H9 (cell line): ENCODE results near the gene CDKAL1. TPM values are rescaled to one million over a fixed set of nuclear protein-coding genes. Genes with fewer than 3 reads are reported as not detected.

Experiments
- DNase-seq: peaks from one replicate; pipeline ENCODE4 v3.0.0-alpha.2; 2017
- H2AFZ ChIP-seq: one replicate; pipeline ENCODE4 v1.6.1; 2013; ENCODE audit warnings: mild to moderate bottlenecking, low read length, control low read depth, moderate library complexity
- H2AK5ac ChIP-seq: 2 replicates; pipeline ENCODE4 v1.6.1; 2013; ENCODE audit warnings: low read length, control low read depth, mixed read lengths; ENCODE audit not compliant: insufficient read length
- H2BK120ac ChIP-seq: one replicate; pipeline ENCODE4 v1.6.1; 2013; ENCODE audit warnings: low read depth, mild to moderate bottlenecking, low read length, control low read depth, inconsistent platforms; ENCODE audit not compliant: poor library complexity, severe bottlenecking
- H2BK12ac ChIP-seq: 2 replicates; pipeline ENCODE4 v1.6.1; 2013; ENCODE audit warnings: low read length, control low read depth, mixed read lengths, low read depth; ENCODE audit not compliant: insufficient read length
- H2BK15ac ChIP-seq: 2 replicates; pipeline ENCODE4 v1.6.1; 2013; ENCODE audit warnings: low read depth, low read length, control low read depth
- H2BK20ac ChIP-seq: one replicate; pipeline ENCODE4 v1.6.1; 2013; ENCODE audit warnings: low read depth, mild to moderate bottlenecking, low read length, control low read depth, inconsistent platforms; ENCODE audit not compliant: poor library complexity, severe bottlenecking
- H2BK5ac ChIP-seq: 2 replicates; pipeline ENCODE4 v1.6.1; 2013; ENCODE audit warnings: low read length, control low read depth, mixed read lengths; ENCODE audit not compliant: insufficient read length
- H3K14ac ChIP-seq: 2 replicates; pipeline ENCODE4 v1.6.1; 2013; ENCODE audit warnings: low read length, control low read depth; ENCODE audit not compliant: insufficient read depth
- H3K18ac ChIP-seq: 2 replicates; pipeline ENCODE4 v1.6.1; 2013; ENCODE audit warnings: low read depth, mild to moderate bottlenecking, mixed read lengths, low read length, control low read depth; ENCODE audit not compliant: insufficient read length
- H3K23ac ChIP-seq: 2 replicates; pipeline ENCODE4 v1.6.1; 2013; ENCODE audit warnings: low read length, control low read depth, mixed read lengths, low read depth; ENCODE audit not compliant: insufficient read length
- H3K23me2 ChIP-seq: 2 replicates; pipeline ENCODE4 v1.6.1; 2013; ENCODE audit warnings: low read depth, mild to moderate bottlenecking, mixed read lengths, low read length, control low read depth; ENCODE audit not compliant: insufficient read length, poor library complexity, severe bottlenecking
- H3K27ac ChIP-seq: 2 replicates; pipeline ENCODE4 v1.5.1; 2013; ENCODE audit warnings: low read length, control low read depth, mixed read lengths, low read depth; ENCODE audit not compliant: insufficient read length
- H3K27me3 ChIP-seq: 2 replicates; pipeline ENCODE4 v1.6.1; 2013; ENCODE audit warnings: low read length, control low read depth, inconsistent platforms; ENCODE audit not compliant: insufficient read depth
- H3K4ac ChIP-seq: 2 replicates; pipeline ENCODE4 v1.6.1; 2013; ENCODE audit warnings: low read depth, mild to moderate bottlenecking, control low read depth, inconsistent platforms, low read length, moderate library complexity
- H3K4me1 ChIP-seq: 2 replicates; pipeline ENCODE4 v1.6.1; 2013; ENCODE audit warnings: low read length, control low read depth, inconsistent platforms; ENCODE audit not compliant: insufficient read depth
- H3K4me2 ChIP-seq: 2 replicates; pipeline ENCODE4 v1.6.1; 2013; ENCODE audit warnings: low read length, control low read depth, mixed read lengths; ENCODE audit not compliant: insufficient read length, insufficient read depth
- H3K56ac ChIP-seq: 2 replicates; pipeline ENCODE4 v1.6.1; 2013; ENCODE audit warnings: low read depth, mild to moderate bottlenecking, mixed read lengths, low read length, control low read depth; ENCODE audit not compliant: insufficient read length
- H3K79me1 ChIP-seq: 2 replicates; pipeline ENCODE4 v1.6.1; 2013; ENCODE audit warnings: low read depth, mild to moderate bottlenecking, moderate library complexity, low read length, control low read depth, inconsistent platforms; ENCODE audit not compliant: insufficient read depth, poor library complexity, severe bottlenecking
- H3K79me2 ChIP-seq: 2 replicates; pipeline ENCODE4 v1.6.1; 2013; ENCODE audit warnings: low read length, control low read depth, inconsistent platforms; ENCODE audit not compliant: insufficient read depth
- H3K9ac ChIP-seq: 2 replicates; pipeline ENCODE4 v1.6.1; 2013; ENCODE audit warnings: low read length, control low read depth, mixed read lengths; ENCODE audit not compliant: insufficient read length; ENCODE audit errors: extremely low read depth
- H3K9me3 ChIP-seq: one replicate; pipeline ENCODE4 v1.6.1; 2013; ENCODE audit warnings: low read depth, low read length, inconsistent platforms; ENCODE audit not compliant: control insufficient read depth
- H3T11ph ChIP-seq: one replicate; pipeline ENCODE4 v1.6.1; 2013; ENCODE audit warnings: mild to moderate bottlenecking, low read length, control low read depth, inconsistent platforms
- H4K20me1 ChIP-seq: one replicate; pipeline ENCODE4 v1.6.1; 2013; ENCODE audit not compliant: control insufficient read depth, insufficient read length, insufficient read depth
- H4K5ac ChIP-seq: 2 replicates; pipeline ENCODE4 v1.6.1; 2013; ENCODE audit warnings: low read depth, mild to moderate bottlenecking, mixed read lengths, low read length, control low read depth; ENCODE audit not compliant: insufficient read length
- H4K8ac ChIP-seq: replicated peaks from 2 replicates; pipeline ENCODE4 v1.6.1; 2013; ENCODE audit warnings: low read length, control low read depth, mixed read lengths, low read depth; ENCODE audit not compliant: insufficient read length
- H4K91ac ChIP-seq: 2 replicates; pipeline ENCODE4 v1.6.1; 2013; ENCODE audit warnings: low read depth, mild to moderate bottlenecking, moderate library complexity, mixed read lengths, low read length, control low read depth; ENCODE audit not compliant: insufficient read length
- H3K27ac Mint-ChIP-seq, 3 experiments: 2 replicates in 2 of 3; 3 replicates in 1 of 3; pipeline ENCODE4 v1.8.0; 2020 to 2021; ENCODE audit warnings: mixed read lengths in 3 of 3, mild to moderate bottlenecking in 1 of 3, moderate library complexity in 1 of 3
- H3K27me3 Mint-ChIP-seq: 2 replicates; pipeline ENCODE4 v1.8.0; 2021; ENCODE audit warnings: low read depth, mild to moderate bottlenecking, moderate library complexity, mixed read lengths
- H3K36me3 Mint-ChIP-seq, 3 experiments: 2 replicates in 2 of 3; 3 replicates in 1 of 3; pipeline ENCODE4 v1.8.0; 2020 to 2021; ENCODE audit warnings: low read depth in 3 of 3, mixed read lengths in 3 of 3; ENCODE audit not compliant: insufficient read depth in 1 of 3
- H3K4me1 Mint-ChIP-seq, 2 experiments: 2 replicates each; pipeline ENCODE4 v1.8.0; 2020; ENCODE audit warnings: mixed read lengths in 2 of 2
- H3K4me3 Mint-ChIP-seq, 2 experiments: 2 replicates in 1 of 2; 3 replicates in 1 of 2; pipeline ENCODE4 v1.8.0; 2020 to 2021; ENCODE audit warnings: mild to moderate bottlenecking in 2 of 2, mixed read lengths in 2 of 2, moderate library complexity in 1 of 2
- H3K9me3 Mint-ChIP-seq, 2 experiments: 2 replicates in 1 of 2; 3 replicates in 1 of 2; pipeline ENCODE4 v1.8.0; 2020; ENCODE audit warnings: mild to moderate bottlenecking in 2 of 2, mixed read lengths in 2 of 2, moderate library complexity in 1 of 2
- WGBS: extraction: QIAGEN DNeasy Blood & Tissue Kit; methylation state at CpG from one replicate; pipeline ENCODE4 v1.1.7; 2013; ENCODE audit warnings: missing lambda C conversion rate, low lambda C conversion rate, mixed read lengths; ENCODE audit not compliant: insufficient read length; ENCODE audit errors: extremely low coverage; 5-methylcytosine and 5-hydroxymethylcytosine counted together
- total RNA-seq: library from RNA; stranded (reverse); gene quantifications from 2 replicates; pipeline ENCODE4 v1.2.1, GENCODE V29; 2021
- TF ChIP-seq, protein P1 (sequence below): fragments of 200-600 bp; sonication (generic); conservative IDR thresholded peaks from 3 replicates; pipeline ENCODE4 v1.8.0; 2021; ENCODE audit warnings: antibody characterized with exemption, mild to moderate bottlenecking

Gene CDKAL1
- total RNA-seq, 1 experiment from 2014 or later, result 23.0 TPM

DNA sequence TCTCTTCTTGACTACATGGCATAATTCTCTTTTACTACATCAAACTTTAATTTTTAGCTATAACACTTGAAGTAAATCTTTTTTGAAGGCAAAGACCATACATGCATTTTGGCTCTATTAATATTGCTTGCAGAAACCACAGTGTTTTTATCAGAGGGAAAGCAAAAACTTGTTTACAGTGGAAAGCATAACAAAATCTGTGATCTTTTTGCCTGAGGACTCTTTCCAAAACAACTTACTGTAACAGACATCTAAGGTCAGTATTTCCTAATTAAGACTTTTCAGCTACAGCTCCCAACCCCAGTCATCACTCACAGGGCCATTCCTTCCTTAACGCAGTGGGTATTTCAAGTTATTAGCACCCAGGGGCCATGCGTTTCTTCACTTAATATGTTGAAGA is 274.7 kb downstream of the CDKAL1 start:
- H3K4me2 ChIP-seq, result no peak overlapping the region
- H3K27me3 ChIP-seq, result no peaks in the 10 kb centered on the region
- no CpG with 5 or more reads among the region's 2 CpGs for WGBS
- H3K27me3 Mint-ChIP-seq, result no peaks in the 10 kb centered on the region
- no peak overlapping the region for H3K14ac ChIP-seq
- H3K4me3 Mint-ChIP-seq, result no peak overlapping the region
- H3K79me2 ChIP-seq, result no peaks in the 10 kb centered on the region
- no peak overlapping the region for H2AFZ ChIP-seq
- peaks cover 24 to 26% of the 10 kb centered on the region in 2 experiments for H3K4me1 Mint-ChIP-seq
- no peak for DNase-seq
- peaks cover 5% of the 10 kb centered on the region; the same call in 1 of the 2 replicates for H3K4me1 ChIP-seq
- no peak overlapping the region for H2BK120ac ChIP-seq
- no peak overlapping the region for H3T11ph ChIP-seq
- H3K36me3 Mint-ChIP-seq, result peaks cover 9 to 16% (median 12%) of the 10 kb centered on the region in 3 experiments; a peak in 6 of 7 replicates
- H3K9me3 Mint-ChIP-seq, result peaks cover 6 to 7% of the 10 kb centered on the region in 2 experiments
- H2BK5ac ChIP-seq, result no peak overlapping the region
- TF ChIP-seq, protein P1, sequence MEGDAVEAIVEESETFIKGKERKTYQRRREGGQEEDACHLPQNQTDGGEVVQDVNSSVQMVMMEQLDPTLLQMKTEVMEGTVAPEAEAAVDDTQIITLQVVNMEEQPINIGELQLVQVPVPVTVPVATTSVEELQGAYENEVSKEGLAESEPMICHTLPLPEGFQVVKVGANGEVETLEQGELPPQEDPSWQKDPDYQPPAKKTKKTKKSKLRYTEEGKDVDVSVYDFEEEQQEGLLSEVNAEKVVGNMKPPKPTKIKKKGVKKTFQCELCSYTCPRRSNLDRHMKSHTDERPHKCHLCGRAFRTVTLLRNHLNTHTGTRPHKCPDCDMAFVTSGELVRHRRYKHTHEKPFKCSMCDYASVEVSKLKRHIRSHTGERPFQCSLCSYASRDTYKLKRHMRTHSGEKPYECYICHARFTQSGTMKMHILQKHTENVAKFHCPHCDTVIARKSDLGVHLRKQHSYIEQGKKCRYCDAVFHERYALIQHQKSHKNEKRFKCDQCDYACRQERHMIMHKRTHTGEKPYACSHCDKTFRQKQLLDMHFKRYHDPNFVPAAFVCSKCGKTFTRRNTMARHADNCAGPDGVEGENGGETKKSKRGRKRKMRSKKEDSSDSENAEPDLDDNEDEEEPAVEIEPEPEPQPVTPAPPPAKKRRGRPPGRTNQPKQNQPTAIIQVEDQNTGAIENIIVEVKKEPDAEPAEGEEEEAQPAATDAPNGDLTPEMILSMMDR, result no peak
- no peak overlapping the region for H3K27ac ChIP-seq
- H3K56ac ChIP-seq, result no peak overlapping the region
- no peaks in the 10 kb centered on the region for H3K23me2 ChIP-seq
- no peak overlapping the region for H3K27ac Mint-ChIP-seq
- H2BK15ac ChIP-seq, result no peak overlapping the region
- no peak overlapping the region for H4K91ac ChIP-seq
- no peak overlapping the region for H2BK20ac ChIP-seq
- no peaks in the 10 kb centered on the region for H4K20me1 ChIP-seq
- H3K18ac ChIP-seq, result no peak overlapping the region
- no peak overlapping the region for H3K9ac ChIP-seq
- no peak overlapping the region for H4K8ac ChIP-seq
- no peak overlapping the region for H3K4ac ChIP-seq
- H3K79me1 ChIP-seq, result no peaks in the 10 kb centered on the region
- no peak overlapping the region for H2AK5ac ChIP-seq
- no peaks in the 10 kb centered on the region for H3K9me3 ChIP-seq
- no peak overlapping the region for H2BK12ac ChIP-seq
- H3K23ac ChIP-seq, result no peak overlapping the region
- H4K5ac ChIP-seq, result no peak overlapping the region
